NCI-H146 (cell line): Measurements from ENCODE around the gene KCNJ4.
"Not testable (repeated sequence)": the region's sequence is repeated elsewhere in the genome, so short reads cannot be mapped to it uniquely, and the experiment has no call there.

ENCODE experiments used
- DNase-seq: peaks from one replicate; lab custom pipeline; 2025; lab: John Stamatoyannopoulos, UW

KCNJ4 gene

GRCh38 chr22:38386918-38387317, 68.1 kb downstream of the KCNJ4 start:
- not testable (repeated sequence) for DNase-seq

GRCh38 chr22:38383417-38383816, 71.6 kb downstream of the KCNJ4 start:
- DNase-seq = no peak

GRCh38 chr22:38381371-38381770, 73.6 kb downstream of the KCNJ4 start:
- not testable (repeated sequence) for DNase-seq
